ENCODE measurements around the gene EGR4. TPM values are rescaled to one million over a fixed set of nuclear protein-coding genes. Genes with fewer than 3 reads are reported as not detected.

The EGR4 gene
- polyA plus RNA-seq, 2 donors: not detected

- Histone ChIP-seq H3K27ac (ENCODE audit: low read depth in 2 of 2, low read length in 1 of 2) (no peak overlapping the region), H3K4me3 (ENCODE audit: low read depth in 1 of 2, low read length in 2 of 2) (no peak overlapping the region), H3K9me3 (ENCODE audit: control insufficient read depth in 2 of 2, insufficient read depth in 1 of 2, low read depth in 1 of 2, low read length in 1 of 2) (no peaks in the 10 kb centered on the region), H3K36me3 (ENCODE audit: control insufficient read depth in 2 of 2, insufficient read depth in 2 of 2, low read length in 1 of 2) (no peaks in the 10 kb centered on the region), H3K27me3 (ENCODE audit: control insufficient read depth in 1 of 2, insufficient read depth in 2 of 2, low read length in 2 of 2) (peaks cover 0 to 5% of the 10 kb centered on the region in 2 donors), H3K4me1 (ENCODE audit: control insufficient read depth in 2 of 2, insufficient read depth in 2 of 2, low read length in 1 of 2) (peaks cover 9 to 11% of the 10 kb centered on the region in 2 donors)
- 53 to 57% methylated on average over 5 of the region's 5 CpGs for WGBS, 2 donors
These were observed 10.3 kb downstream of the EGR4 start for GRCh38 chr2:73282924-73283544.

GRCh38 chr2:73281244-73281643 is 12.1 kb downstream of the EGR4 start:
- Histone ChIP-seq H3K9me3 (ENCODE audit: control insufficient read depth in 2 of 2, insufficient read depth in 1 of 2, low read depth in 1 of 2, low read length in 1 of 2) (no peaks in the 10 kb centered on the region), H3K4me3 (ENCODE audit: low read depth in 1 of 2, low read length in 2 of 2) (no peak overlapping the region), H3K36me3 (ENCODE audit: control insufficient read depth in 2 of 2, insufficient read depth in 2 of 2, low read length in 1 of 2) (no peaks in the 10 kb centered on the region), H3K27ac (ENCODE audit: low read depth in 2 of 2, low read length in 1 of 2) (no peak overlapping the region), H3K4me1 (ENCODE audit: control insufficient read depth in 2 of 2, insufficient read depth in 2 of 2, low read length in 1 of 2) (peaks cover 9 to 11% of the 10 kb centered on the region in 2 donors), H3K27me3 (ENCODE audit: control insufficient read depth in 1 of 2, insufficient read depth in 2 of 2, low read length in 2 of 2) (peaks cover 0 to 4% of the 10 kb centered on the region in 2 donors)

GRCh38 chr2:73279852-73280251 is 13.5 kb downstream of the EGR4 start:
- Histone ChIP-seq H3K9me3 (ENCODE audit: control insufficient read depth in 2 of 2, insufficient read depth in 1 of 2, low read depth in 1 of 2, low read length in 1 of 2) (no peaks in the 10 kb centered on the region), H3K4me1 (ENCODE audit: control insufficient read depth in 2 of 2, insufficient read depth in 2 of 2, low read length in 1 of 2) (peaks cover 6 to 11% of the 10 kb centered on the region in 2 donors), H3K27me3 (ENCODE audit: control insufficient read depth in 1 of 2, insufficient read depth in 2 of 2, low read length in 2 of 2) (no peaks in the 10 kb centered on the region), H3K4me3 (ENCODE audit: low read depth in 1 of 2, low read length in 2 of 2) (no peak overlapping the region), H3K36me3 (ENCODE audit: control insufficient read depth in 2 of 2, insufficient read depth in 2 of 2, low read length in 1 of 2) (no peaks in the 10 kb centered on the region), H3K27ac (ENCODE audit: low read depth in 2 of 2, low read length in 1 of 2) (no peak overlapping the region)
- WGBS, 2 donors: 78 to 79% methylated on average over 9 of the region's 9 CpGs

- 76 to 91% methylated on average over 1 of the region's 1 CpG for WGBS, 2 donors
- H3K9me3 ChIP-seq (ENCODE audit: control insufficient read depth in 2 of 2, insufficient read depth in 1 of 2, low read depth in 1 of 2, low read length in 1 of 2): peaks cover 0 to 1% of the 10 kb centered on the region in 2 donors
These were observed 21.1 kb downstream of the EGR4 start for GRCh38 chr2:73272270-73272669.

GRCh38 chr2:73269686-73270465 is 23.5 kb downstream of the EGR4 start:
- Histone ChIP-seq H3K4me3 (ENCODE audit: low read depth in 1 of 2, low read length in 2 of 2) (peak overlapping the region; percentile 36 to 61), H3K27ac (ENCODE audit: low read depth in 2 of 2, low read length in 1 of 2) (no peak overlapping the region)

More at GRCh38 chr2:73272270-73272669, 21.1 kb downstream of the EGR4 start:
- Histone ChIP-seq H3K4me1 (ENCODE audit: control insufficient read depth in 2 of 2, insufficient read depth in 2 of 2, low read length in 1 of 2) (peaks cover 0 to 12% of the 10 kb centered on the region in 2 donors), H3K4me3 (ENCODE audit: low read depth in 1 of 2, low read length in 2 of 2) (no peak overlapping the region), H3K27ac (ENCODE audit: low read depth in 2 of 2, low read length in 1 of 2) (no peak overlapping the region), H3K27me3 (ENCODE audit: control insufficient read depth in 1 of 2, insufficient read depth in 2 of 2, low read length in 2 of 2) (no peaks in the 10 kb centered on the region), H3K36me3 (ENCODE audit: control insufficient read depth in 2 of 2, insufficient read depth in 2 of 2, low read length in 1 of 2) (no peaks in the 10 kb centered on the region)

GRCh38 chr2:73268830-73269685 is 24.3 kb downstream of the EGR4 start:
- Histone ChIP-seq H3K36me3 (ENCODE audit: control insufficient read depth in 2 of 2, insufficient read depth in 2 of 2, low read length in 1 of 2) (no peaks in the 10 kb centered on the region), H3K4me3 (ENCODE audit: low read depth in 1 of 2, low read length in 2 of 2) (peak overlapping the region; percentile 39 to 61), H3K27ac (ENCODE audit: low read depth in 2 of 2, low read length in 1 of 2) (no peak overlapping the region), H3K4me1 (ENCODE audit: control insufficient read depth in 2 of 2, insufficient read depth in 2 of 2, low read length in 1 of 2) (peaks cover 0 to 12% of the 10 kb centered on the region in 2 donors), H3K27me3 (ENCODE audit: control insufficient read depth in 1 of 2, insufficient read depth in 2 of 2, low read length in 2 of 2) (no peaks in the 10 kb centered on the region), H3K9me3 (ENCODE audit: control insufficient read depth in 2 of 2, insufficient read depth in 1 of 2, low read depth in 1 of 2, low read length in 1 of 2) (peaks cover 0 to 1% of the 10 kb centered on the region in 2 donors)
- WGBS, 2 donors: 6 to 9% methylated on average over 75 to 113 of the region's 113 CpGs

More at GRCh38 chr2:73269686-73270465, 23.5 kb downstream of the EGR4 start:
- H3K27me3 ChIP-seq (ENCODE audit: control insufficient read depth in 1 of 2, insufficient read depth in 2 of 2, low read length in 2 of 2): no peaks in the 10 kb centered on the region
- WGBS, 2 donors: 20 to 23% methylated on average over 22 of the region's 22 CpGs
- no peaks in the 10 kb centered on the region for H3K36me3 ChIP-seq (ENCODE audit: control insufficient read depth in 2 of 2, insufficient read depth in 2 of 2, low read length in 1 of 2)
- peaks cover 0 to 12% of the 10 kb centered on the region in 2 donors for H3K4me1 ChIP-seq (ENCODE audit: control insufficient read depth in 2 of 2, insufficient read depth in 2 of 2, low read length in 1 of 2)
- H3K9me3 ChIP-seq (ENCODE audit: control insufficient read depth in 2 of 2, insufficient read depth in 1 of 2, low read depth in 1 of 2, low read length in 1 of 2): peaks cover 0 to 1% of the 10 kb centered on the region in 2 donors

- no peaks in the 10 kb centered on the region for H3K36me3 ChIP-seq (ENCODE audit: control insufficient read depth in 2 of 2, insufficient read depth in 2 of 2, low read length in 1 of 2)
- WGBS, 2 donors: 42 to 44% methylated on average over 14 of the region's 14 CpGs
- H3K4me3 ChIP-seq (ENCODE audit: low read depth in 1 of 2, low read length in 2 of 2): peak overlapping the region; percentile 39 to 61
- peaks cover 0 to 1% of the 10 kb centered on the region in 2 donors for H3K9me3 ChIP-seq (ENCODE audit: control insufficient read depth in 2 of 2, insufficient read depth in 1 of 2, low read depth in 1 of 2, low read length in 1 of 2)
- H3K27me3 ChIP-seq (ENCODE audit: control insufficient read depth in 1 of 2, insufficient read depth in 2 of 2, low read length in 2 of 2): no peaks in the 10 kb centered on the region
- H3K4me1 ChIP-seq (ENCODE audit: control insufficient read depth in 2 of 2, insufficient read depth in 2 of 2, low read length in 1 of 2): peaks cover 0 to 12% of the 10 kb centered on the region in 2 donors
- no peak overlapping the region for H3K27ac ChIP-seq (ENCODE audit: low read depth in 2 of 2, low read length in 1 of 2)
These were observed 24.9 kb downstream of the EGR4 start for GRCh38 chr2:73268366-73268829.

- 95 to 96% methylated on average over 4 of the region's 4 CpGs for WGBS, 2 donors
- H3K27me3 ChIP-seq (ENCODE audit: control insufficient read depth in 1 of 2, insufficient read depth in 2 of 2, low read length in 2 of 2): no peaks in the 10 kb centered on the region
These were observed 26.3 kb downstream of the EGR4 start for GRCh38 chr2:73267008-73267407.

More at GRCh38 chr2:73267008-73267407, 26.3 kb downstream of the EGR4 start:
- Histone ChIP-seq H3K27ac (ENCODE audit: low read depth in 2 of 2, low read length in 1 of 2) (no peak overlapping the region), H3K36me3 (ENCODE audit: control insufficient read depth in 2 of 2, insufficient read depth in 2 of 2, low read length in 1 of 2) (no peaks in the 10 kb centered on the region), H3K9me3 (ENCODE audit: control insufficient read depth in 2 of 2, insufficient read depth in 1 of 2, low read depth in 1 of 2, low read length in 1 of 2) (peaks cover 0 to 1% of the 10 kb centered on the region in 2 donors), H3K4me1 (ENCODE audit: control insufficient read depth in 2 of 2, insufficient read depth in 2 of 2, low read length in 1 of 2) (peaks cover 0 to 12% of the 10 kb centered on the region in 2 donors), H3K4me3 (ENCODE audit: low read depth in 1 of 2, low read length in 2 of 2) (no peak overlapping the region)

All from esophagus (tissue), 2 donors.